Loucy (cell line): ENCODE results near the gene PRM2.

Source experiments
- CTCF ChIP-seq: fragments of 200-600 bp; sonication (generic); conservative IDR thresholded peaks from 2 replicates; pipeline ENCODE4 v1.5.1; 2014; ENCODE audit warnings: mild to moderate bottlenecking, antibody characterized with exemption, low read length
- EZH2phosphoT487 ChIP-seq: fragments of 200-600 bp; IDR thresholded peaks from 2 replicates; pipeline ENCODE4 v1.6.1; 2018; ENCODE audit warnings: antibody characterized with exemption, mild to moderate bottlenecking, moderate library complexity, borderline replicate concordance

- TF ChIP-seq CTCF (no peak), EZH2phosphoT487 (no peak)
These were observed 30.1 kb upstream of the PRM2 start for GRCh38 chr16:11306381-11306780.
